Smooth muscle cell (in vitro differentiated cells): ENCODE results near the gene GNG12. TPM values are rescaled to one million over a fixed set of nuclear protein-coding genes. Genes with fewer than 3 reads are reported as not detected.

Source experiments
- DNase-seq: peaks from one replicate; lab custom pipeline; 2025; ENCODE audit not compliant: unreplicated experiment; lab: John Stamatoyannopoulos, UW
- H2AFZ ChIP-seq: fragments of 200-600 bp; sonication (generic); 2 replicates; pipeline ENCODE4 v1.6.0; 2016; ENCODE audit warnings: antibody characterized with exemption, low read depth, mild to moderate bottlenecking
- H3F3A ChIP-seq: fragments of 200-600 bp; sonication (generic); 2 replicates; pipeline ENCODE4 v1.6.0; 2017; ENCODE audit warnings: antibody characterized with exemption, low read depth
- H3K27ac ChIP-seq: fragments of 200-600 bp; sonication (generic); 2 replicates; pipeline ENCODE4 v1.5.1; 2016; ENCODE audit warnings: low read depth, mild to moderate bottlenecking
- H3K27me3 ChIP-seq: fragments of 200-600 bp; sonication (generic); 2 replicates; pipeline ENCODE4 v1.6.1; 2016; ENCODE audit warnings: low read depth, mild to moderate bottlenecking
- H3K36me3 ChIP-seq: fragments of 200-600 bp; sonication (generic); 2 replicates; pipeline ENCODE4 v1.5.1; 2016; ENCODE audit warnings: low read depth
- H3K4me1 ChIP-seq: fragments of 200-600 bp; sonication (generic); 2 replicates; pipeline ENCODE4 v1.5.1; 2016; ENCODE audit warnings: low read depth
- H3K4me2 ChIP-seq: fragments of 200-600 bp; sonication (generic); 2 replicates; pipeline ENCODE4 v1.6.0; 2016; ENCODE audit warnings: mild to moderate bottlenecking
- H3K4me3 ChIP-seq: fragments of 200-600 bp; sonication (generic); 2 replicates; pipeline ENCODE4 v1.5.1; 2016; ENCODE audit warnings: mild to moderate bottlenecking
- H3K79me2 ChIP-seq: fragments of 200-600 bp; sonication (generic); 2 replicates; pipeline ENCODE4 v1.6.0; 2016; ENCODE audit warnings: low read depth, mild to moderate bottlenecking
- H3K9ac ChIP-seq: fragments of 200-600 bp; sonication (generic); 2 replicates; pipeline ENCODE4 v1.6.0; 2016; ENCODE audit warnings: low read depth
- H3K9me3 ChIP-seq: fragments of 200-600 bp; sonication (generic); replicated peaks from 2 replicates; pipeline ENCODE4 v1.5.1; 2016; ENCODE audit warnings: low read depth
- H4K20me1 ChIP-seq: fragments of 200-600 bp; sonication (generic); 2 replicates; pipeline ENCODE4 v1.6.0; 2016; ENCODE audit warnings: low read depth
- WGBS: methylation state at CpG from one replicate; pipeline ENCODE4 v1.1.7; 2016; ENCODE audit warnings: low lambda C conversion rate; 5-methylcytosine and 5-hydroxymethylcytosine counted together
- polyA plus RNA-seq: library from polyadenylated mRNA; unstranded; fragments of >200 nt; fragmentation: Nextera tagmentation; extraction: Ambion mirVana; gene quantifications from 2 replicates; pipeline ENCODE4 v1.2.1, GENCODE V29; 2016
- total RNA-seq: library from RNA; depleted of rRNA; stranded (reverse); fragments of >200 nt; gene quantifications from 2 replicates; pipeline ENCODE4 v1.2.3, GENCODE V29; 2014
- TF ChIP-seq, protein P1 (sequence below): fragments of 200-600 bp; sonication (generic); IDR thresholded peaks from 2 replicates; pipeline ENCODE4 v1.5.1; 2017; ENCODE audit warnings: borderline replicate concordance, mild to moderate bottlenecking, antibody characterized with exemption; ENCODE audit not compliant: insufficient read depth, poor library complexity, severe bottlenecking

The GNG12 gene
- total and polyA plus RNA-seq, 2 experiments from 2014 or later = 54.6 to 86.6 TPM

DNA sequence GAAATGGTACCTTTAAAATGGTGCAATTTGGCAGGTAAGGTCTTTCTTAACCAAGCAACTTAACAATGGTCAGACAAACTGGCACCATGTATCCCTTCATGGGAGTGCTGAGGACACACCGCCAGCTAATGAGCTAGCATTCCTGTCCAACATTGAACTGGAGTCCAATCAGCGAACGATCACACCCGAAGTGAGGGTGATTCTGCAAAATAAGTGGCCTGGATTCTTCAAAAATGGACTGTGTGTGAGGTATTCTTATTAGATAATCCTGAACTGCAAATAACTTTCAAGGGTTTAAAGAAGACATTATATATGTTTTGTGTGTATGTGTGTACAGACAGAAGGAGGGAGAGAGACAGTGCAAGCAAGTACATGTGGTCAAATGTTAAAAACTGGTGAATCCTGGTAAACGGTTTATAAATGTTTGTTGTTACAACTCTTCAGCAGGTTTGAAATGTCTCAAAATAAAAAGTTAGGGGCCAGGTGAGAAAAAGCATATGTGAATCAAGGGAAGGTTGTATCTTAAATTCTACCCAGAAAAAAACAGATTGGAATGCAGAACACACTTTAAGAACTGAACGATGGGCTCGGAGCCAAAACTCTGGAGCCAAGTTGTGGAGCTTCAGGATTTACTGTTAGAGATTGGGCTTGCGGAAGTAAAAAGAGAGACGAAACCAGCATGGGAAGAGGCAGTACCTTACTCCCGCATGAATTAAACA, 127.4 kb downstream of the GNG12 start:
- Histone ChIP-seq H3K36me3 (peaks cover 6% of the 10 kb centered on the region), H3K9ac (no peak overlapping the region), H3K4me1 (peaks cover 8% of the 10 kb centered on the region), H4K20me1 (peaks cover 8% of the 10 kb centered on the region), H3K27me3 (no peaks in the 10 kb centered on the region), H3K4me3 (no peak overlapping the region), H3F3A (no peaks in the 10 kb centered on the region), H3K9me3 (no peaks in the 10 kb centered on the region), H3K4me2 (no peak overlapping the region), H3K79me2 (peaks cover 4% of the 10 kb centered on the region), H3K27ac (no peak overlapping the region), H2AFZ (no peak overlapping the region)
- WGBS = 94% methylated on average over 10 of the region's 10 CpGs
- TF ChIP-seq, protein P1, sequence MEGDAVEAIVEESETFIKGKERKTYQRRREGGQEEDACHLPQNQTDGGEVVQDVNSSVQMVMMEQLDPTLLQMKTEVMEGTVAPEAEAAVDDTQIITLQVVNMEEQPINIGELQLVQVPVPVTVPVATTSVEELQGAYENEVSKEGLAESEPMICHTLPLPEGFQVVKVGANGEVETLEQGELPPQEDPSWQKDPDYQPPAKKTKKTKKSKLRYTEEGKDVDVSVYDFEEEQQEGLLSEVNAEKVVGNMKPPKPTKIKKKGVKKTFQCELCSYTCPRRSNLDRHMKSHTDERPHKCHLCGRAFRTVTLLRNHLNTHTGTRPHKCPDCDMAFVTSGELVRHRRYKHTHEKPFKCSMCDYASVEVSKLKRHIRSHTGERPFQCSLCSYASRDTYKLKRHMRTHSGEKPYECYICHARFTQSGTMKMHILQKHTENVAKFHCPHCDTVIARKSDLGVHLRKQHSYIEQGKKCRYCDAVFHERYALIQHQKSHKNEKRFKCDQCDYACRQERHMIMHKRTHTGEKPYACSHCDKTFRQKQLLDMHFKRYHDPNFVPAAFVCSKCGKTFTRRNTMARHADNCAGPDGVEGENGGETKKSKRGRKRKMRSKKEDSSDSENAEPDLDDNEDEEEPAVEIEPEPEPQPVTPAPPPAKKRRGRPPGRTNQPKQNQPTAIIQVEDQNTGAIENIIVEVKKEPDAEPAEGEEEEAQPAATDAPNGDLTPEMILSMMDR = no peak
- no peak for DNase-seq

DNA sequence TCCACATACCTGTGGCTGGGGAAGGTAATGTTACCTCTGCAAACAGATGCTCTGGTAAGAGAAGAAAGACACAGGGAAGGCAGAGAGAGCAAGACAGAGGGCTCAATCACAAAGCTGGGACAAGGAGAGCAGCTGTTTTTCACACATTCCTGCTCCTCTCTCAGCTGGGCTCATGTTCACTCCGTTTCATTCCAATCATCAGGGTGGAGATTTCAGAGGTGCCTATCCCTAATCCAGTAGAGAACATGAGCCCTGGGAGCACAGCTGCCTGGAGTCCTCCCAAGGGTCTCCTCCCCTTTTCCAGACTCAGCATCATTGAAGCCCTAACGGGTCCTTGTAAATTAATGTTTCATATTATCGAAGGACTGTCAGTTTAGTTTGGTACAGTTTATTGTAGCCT, 128.9 kb downstream of the GNG12 start:
- H3K36me3 ChIP-seq = peaks cover 6% of the 10 kb centered on the region
- no peaks in the 10 kb centered on the region for H3F3A ChIP-seq
- H3K79me2 ChIP-seq = peaks cover 1% of the 10 kb centered on the region
- no peak overlapping the region for H2AFZ ChIP-seq
- no peak overlapping the region for H3K27ac ChIP-seq
- no peak overlapping the region for H3K9ac ChIP-seq
- no peak overlapping the region for H3K4me2 ChIP-seq
- peaks cover 6% of the 10 kb centered on the region for H3K4me1 ChIP-seq
- H3K4me3 ChIP-seq = no peak overlapping the region
- TF ChIP-seq, protein P1 = no peak
- no peaks in the 10 kb centered on the region for H3K27me3 ChIP-seq
- 92% methylated on average over 3 of the region's 3 CpGs for WGBS
- no peaks in the 10 kb centered on the region for H3K9me3 ChIP-seq
- H4K20me1 ChIP-seq = peaks cover 2% of the 10 kb centered on the region
- no peak for DNase-seq

DNA sequence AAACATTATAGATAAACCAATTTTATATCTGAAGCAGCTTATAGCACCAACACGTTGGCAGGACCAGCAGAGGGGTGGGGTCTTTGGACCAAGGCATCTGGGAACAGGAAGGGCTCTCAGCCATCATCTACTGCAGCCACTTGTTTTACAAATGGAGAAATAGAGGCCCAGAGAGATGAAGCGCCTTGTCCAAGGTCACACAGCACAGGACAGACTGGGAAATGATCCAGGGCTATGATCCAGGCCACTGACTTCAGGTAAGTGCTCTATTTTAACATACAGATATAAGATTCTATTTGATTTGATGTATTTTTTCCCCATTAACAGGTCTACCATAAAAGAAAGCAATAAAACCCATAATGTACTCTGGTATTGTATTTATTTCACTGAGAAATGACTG, 131.4 kb downstream of the GNG12 start:
- H4K20me1 ChIP-seq = no peaks in the 10 kb centered on the region
- H3K4me2 ChIP-seq = no peak overlapping the region
- H3K9ac ChIP-seq = no peak overlapping the region
- no peak overlapping the region for H3K27ac ChIP-seq
- H3K79me2 ChIP-seq = no peaks in the 10 kb centered on the region
- no peaks in the 10 kb centered on the region for H3K9me3 ChIP-seq
- no peaks in the 10 kb centered on the region for H3F3A ChIP-seq
- H2AFZ ChIP-seq = no peak overlapping the region
- no peaks in the 10 kb centered on the region for H3K27me3 ChIP-seq
- TF ChIP-seq, protein P1 = no peak
- no peak for DNase-seq
- no peak overlapping the region for H3K4me3 ChIP-seq
- H3K4me1 ChIP-seq = peaks cover 6% of the 10 kb centered on the region
- H3K36me3 ChIP-seq = peaks cover 6% of the 10 kb centered on the region
- 93% methylated on average over 2 of the region's 2 CpGs for WGBS
